HT1080 (cell line): ENCODE measurements around the gene FNDC3A. TPM values are rescaled to one million over a fixed set of nuclear protein-coding genes. Genes with fewer than 3 reads are reported as not detected.
A peak's percentile ranks its signal among the peaks of the same experiment; 100 is the strongest.
"Not testable (repeated sequence)": the region's sequence is repeated elsewhere in the genome, so short reads cannot be mapped to it uniquely, and the experiment has no call there.

ENCODE experiments used
- DNase-seq: peaks from one replicate; pipeline ENCODE4 v3.0.0-alpha.2; 2015; ENCODE audit warnings: low read depth
- total RNA-seq: library from RNA; depleted of rRNA; stranded (reverse); fragments of >200 nt; shearing (Covaris generic); gene quantifications from 2 replicates; pipeline ENCODE4 v1.2.3, GENCODE V29; 2014

Gene FNDC3A
- total RNA-seq, 1 experiment from 2014 or later: 23.7 TPM

GRCh38 chr13:48975101-48975855 is 434 bp upstream of the FNDC3A start:
- peak; percentile 45 for DNase-seq

GRCh38 chr13:48976576-48977285 is 1.0 kb downstream of the FNDC3A start:
- no peak for DNase-seq

- DNase-seq: no peak
Measured at GRCh38 chr13:48977286-48977625, 1.5 kb downstream of the FNDC3A start.

- DNase-seq: no peak
Measured at GRCh38 chr13:48977973-48978372, 2.3 kb downstream of the FNDC3A start.

- DNase-seq: no peak
Measured at GRCh38 chr13:48978942-48979601, 3.4 kb downstream of the FNDC3A start.

- no peak for DNase-seq
Measured at GRCh38 chr13:48979892-48980291, 4.2 kb downstream of the FNDC3A start.

- DNase-seq: no peak
Measured at GRCh38 chr13:48983331-48983730, 7.6 kb downstream of the FNDC3A start.

- no peak for DNase-seq
Measured at GRCh38 chr13:48985756-48986155, 10.0 kb downstream of the FNDC3A start.

- no peak for DNase-seq
Measured at GRCh38 chr13:48990900-48991299, 15.2 kb downstream of the FNDC3A start.

- DNase-seq: no peak
Measured at GRCh38 chr13:48993150-48993549, 17.4 kb downstream of the FNDC3A start.

- peak; percentile 21 for DNase-seq
Measured at GRCh38 chr13:48994706-48995105, 19.0 kb downstream of the FNDC3A start.

- DNase-seq: no peak
Measured at GRCh38 chr13:48998641-48999292, 23.1 kb downstream of the FNDC3A start.

GRCh38 chr13:49000247-49000646 is 24.5 kb downstream of the FNDC3A start:
- DNase-seq: no peak

GRCh38 chr13:49018986-49019635 is 43.4 kb downstream of the FNDC3A start:
- not testable (repeated sequence) for DNase-seq

- no peak for DNase-seq
Measured at GRCh38 chr13:49020328-49020727, 44.6 kb downstream of the FNDC3A start.

GRCh38 chr13:49020940-49021553 is 45.3 kb downstream of the FNDC3A start:
- DNase-seq: no peak

- DNase-seq: no peak
Measured at GRCh38 chr13:49021953-49022352, 46.2 kb downstream of the FNDC3A start.

GRCh38 chr13:49022472-49023144 is 46.9 kb downstream of the FNDC3A start:
- DNase-seq: no peak

GRCh38 chr13:49023431-49023830 is 47.7 kb downstream of the FNDC3A start:
- peak; percentile 80 for DNase-seq

GRCh38 chr13:49026851-49027250 is 51.1 kb downstream of the FNDC3A start:
- no peak for DNase-seq
